HG03039 (cell line): ENCODE measurements around the gene ALKBH4.
"Not testable (repeated sequence)": the region's sequence is repeated elsewhere in the genome, so short reads cannot be mapped to it uniquely, and the experiment has no call there.

Experiments
- ATAC-seq: cut with Tn5 transposase; IDR thresholded peaks from one replicate; pipeline ENCODE4 v1.9.1; 2021; ENCODE audit warnings: mild to moderate bottlenecking, moderate library complexity; ENCODE audit not compliant: unreplicated experiment

ALKBH4 gene

GRCh38 chr7:102478314-102479208 lies 13.9 kb upstream of the ALKBH4 start, which contains the start of gene POLR2J:
Gene POLR2J (minus strand): TSS chr7:102478922. CDS start chr7:102478860, 62 bp downstream.
- peak; percentile 67 for ATAC-seq

- not testable (repeated sequence) for ATAC-seq
Observed at GRCh38 chr7:102474736-102475435, 10.2 kb upstream of the ALKBH4 start.

GRCh38 chr7:102474116-102474515 lies 9.5 kb upstream of the ALKBH4 start:
- not testable (repeated sequence) for ATAC-seq

GRCh38 chr7:102473271-102473991 lies 8.8 kb upstream of the ALKBH4 start:
- no peak for ATAC-seq

GRCh38 chr7:102472126-102473041 lies 7.7 kb upstream of the ALKBH4 start:
- no peak for ATAC-seq

GRCh38 chr7:102471791-102472125 lies 7.1 kb upstream of the ALKBH4 start:
- ATAC-seq: no peak

- ATAC-seq: no peak
Observed at GRCh38 chr7:102469972-102470825, 5.5 kb upstream of the ALKBH4 start.

- ATAC-seq: no peak
Observed at GRCh38 chr7:102469351-102469971, 4.8 kb upstream of the ALKBH4 start.

GRCh38 chr7:102468478-102469350 lies 4.1 kb upstream of the ALKBH4 start:
- no peak for ATAC-seq

GRCh38 chr7:102467581-102468477 lies 3.2 kb upstream of the ALKBH4 start:
- no peak for ATAC-seq

GRCh38 chr7:102466097-102466496 lies 1.4 kb upstream of the ALKBH4 start:
- ATAC-seq: no peak

GRCh38 chr7:102463841-102464576 lies 654 bp downstream of the ALKBH4 start:
- no peak for ATAC-seq

- ATAC-seq: no peak
Observed at GRCh38 chr7:102460467-102460866, 4.2 kb downstream of the ALKBH4 start.

GRCh38 chr7:102459221-102459844 lies 5.3 kb downstream of the ALKBH4 start:
- ATAC-seq: no peak

- ATAC-seq: no peak
Observed at GRCh38 chr7:102457352-102457924, 7.2 kb downstream of the ALKBH4 start.

- no peak for ATAC-seq
Observed at GRCh38 chr7:102456327-102456726, 8.3 kb downstream of the ALKBH4 start.
